SU-DHL-6 (cell line): ENCODE results near the gene CAMK1D.

ENCODE experiments used
- EZH2phosphoT487 ChIP-seq: fragments of 200-600 bp; sonication (generic), shearing (Covaris generic); conservative IDR thresholded peaks from 2 replicates; pipeline ENCODE4 v1.6.1; 2018; ENCODE audit warnings: mild to moderate bottlenecking, antibody characterized with exemption, low read length, moderate library complexity, mixed read lengths
- TF ChIP-seq, protein P1 (sequence below): fragments of 200-600 bp; sonication (generic); IDR thresholded peaks from one replicate; pipeline ENCODE4 v1.5.1; 2017; ENCODE audit warnings: antibody characterized with exemption, mild to moderate bottlenecking, low read length, moderate library complexity; ENCODE audit not compliant: insufficient read depth, poor library complexity, severe bottlenecking

DNA sequence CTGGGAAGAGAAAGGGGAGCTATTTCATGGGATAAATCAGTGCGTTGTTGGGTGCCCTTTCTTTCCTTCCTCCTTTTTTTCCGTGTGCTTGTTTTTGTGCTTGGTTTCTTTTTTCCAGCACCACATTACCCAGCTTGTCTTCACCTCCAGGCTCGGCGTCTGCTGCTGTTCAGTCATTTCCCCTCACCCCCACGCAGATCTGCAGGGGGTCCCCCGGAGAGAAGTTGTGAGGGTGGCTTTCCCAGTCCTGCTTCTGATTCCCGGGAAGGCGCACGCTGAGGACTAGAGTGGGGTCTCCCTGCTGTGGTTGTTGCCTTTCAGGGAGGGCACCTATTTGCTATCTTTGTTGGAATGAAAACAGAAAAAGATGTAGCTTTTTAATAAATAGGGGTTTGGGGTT lies 1.6 kb downstream of the CAMK1D start:
- TF ChIP-seq, protein P1, sequence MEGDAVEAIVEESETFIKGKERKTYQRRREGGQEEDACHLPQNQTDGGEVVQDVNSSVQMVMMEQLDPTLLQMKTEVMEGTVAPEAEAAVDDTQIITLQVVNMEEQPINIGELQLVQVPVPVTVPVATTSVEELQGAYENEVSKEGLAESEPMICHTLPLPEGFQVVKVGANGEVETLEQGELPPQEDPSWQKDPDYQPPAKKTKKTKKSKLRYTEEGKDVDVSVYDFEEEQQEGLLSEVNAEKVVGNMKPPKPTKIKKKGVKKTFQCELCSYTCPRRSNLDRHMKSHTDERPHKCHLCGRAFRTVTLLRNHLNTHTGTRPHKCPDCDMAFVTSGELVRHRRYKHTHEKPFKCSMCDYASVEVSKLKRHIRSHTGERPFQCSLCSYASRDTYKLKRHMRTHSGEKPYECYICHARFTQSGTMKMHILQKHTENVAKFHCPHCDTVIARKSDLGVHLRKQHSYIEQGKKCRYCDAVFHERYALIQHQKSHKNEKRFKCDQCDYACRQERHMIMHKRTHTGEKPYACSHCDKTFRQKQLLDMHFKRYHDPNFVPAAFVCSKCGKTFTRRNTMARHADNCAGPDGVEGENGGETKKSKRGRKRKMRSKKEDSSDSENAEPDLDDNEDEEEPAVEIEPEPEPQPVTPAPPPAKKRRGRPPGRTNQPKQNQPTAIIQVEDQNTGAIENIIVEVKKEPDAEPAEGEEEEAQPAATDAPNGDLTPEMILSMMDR = no peak
- no peak for TF ChIP-seq EZH2phosphoT487
